K562 (cell line): ENCODE results near the gene SLC5A10. TPM values are rescaled to one million over a fixed set of nuclear protein-coding genes. Genes with fewer than 3 reads are reported as not detected.

Experiments
- ATAC-seq: fragments of 200-7000 bp; cut with Tn5 transposase; 3 replicates; pipeline ENCODE4 v1.9.1; 2020; ENCODE audit warnings: moderate library complexity
- BruUV-seq: library from RNA; stranded (reverse); fragments of 400-500 nt; replicated peaks from 2 replicates; lab custom pipeline; 2021; lab: Mats Ljungman, UMichigan
- CTCF ChIA-PET: fragments of 300-600 bp; formaldehyde crosslinking; extraction: SDS; loops from one replicate; lab custom pipeline; 2021; ENCODE audit warnings: low intra/inter-chr PET ratio; lab: Yijun Ruan, JAX
- POLR2A ChIA-PET: fragments of 300-600, 350-650 bp; sonication (Branson Sonifier 250); formaldehyde crosslinking; extraction: SDS; loops from one replicate; lab custom pipeline; 2021; ENCODE audit warnings: antibody characterized with exemption, inconsistent platforms; lab: Yijun Ruan, JAX
- DNase-seq, 4 experiments: peaks; one replicate each; pipeline versions ENCODE4 v3.0.0 to v3.0.0-alpha.2; 2011 to 2018; ENCODE audit warnings: low spot score in 3 of 4, mixed read lengths in 3 of 4; ENCODE audit errors: extremely low read depth in 1 of 4
- FAIRE-seq: peaks from 2 replicates; lab custom pipeline; 2011; peaks lifted over from hg19 to GRCh38; lab: Jason Lieb, UNC
- H2AFZ ChIP-seq: 2 replicates; pipeline ENCODE4 v1.6.0; 2011; ENCODE audit warnings: low read depth, low read length, control low read depth, inconsistent platforms
- H3K27ac ChIP-seq: fragments of 200-600 bp; 3 replicates; pipeline ENCODE4 v1.8.0; 2011; ENCODE audit warnings: low read depth, mild to moderate bottlenecking, control low read depth, inconsistent platforms, low read length, moderate library complexity, mixed read lengths; ENCODE audit errors: extremely low read depth
- H3K27me3 ChIP-seq, 2 experiments: fragments of 300-600 bp in 1 of 2; 2 replicates in 1 of 2; 3 replicates in 1 of 2; pipeline versions ENCODE4 v1.6.0 to v1.8.0; 2011; ENCODE audit warnings: inconsistent platforms in 2 of 2, low read length in 2 of 2, mild to moderate bottlenecking in 1 of 2, mixed read lengths in 1 of 2, moderate library complexity in 1 of 2; ENCODE audit not compliant: control insufficient read depth in 2 of 2, insufficient read depth in 2 of 2
- H3K36me3 ChIP-seq: fragments of 300-600 bp; 3 replicates; pipeline ENCODE4 v1.8.0; 2011; ENCODE audit warnings: mild to moderate bottlenecking, low read length, inconsistent platforms; ENCODE audit not compliant: control insufficient read depth, insufficient read depth
- H3K4me1 ChIP-seq, 2 experiments: fragments of 200-600 bp in 1 of 2; replicated peaks in 1 of 2; 2 replicates in 1 of 2; 3 replicates in 1 of 2; pipeline versions ENCODE4 v1.5.1 to v1.8.0; 2011; ENCODE audit warnings: inconsistent platforms in 2 of 2, low read length in 2 of 2, mild to moderate bottlenecking in 1 of 2, mixed read lengths in 1 of 2, moderate library complexity in 1 of 2; ENCODE audit not compliant: control insufficient read depth in 2 of 2, insufficient read depth in 2 of 2
- H3K4me2 ChIP-seq: 2 replicates; pipeline ENCODE4 v1.6.1; 2011; ENCODE audit warnings: low read length, control low read depth, inconsistent platforms, mixed read lengths; ENCODE audit not compliant: insufficient read depth
- H3K4me3 ChIP-seq: fragments of 200-600 bp; sonication (generic), shearing (Covaris generic); 2 replicates; pipeline ENCODE4 v1.5.1; 2016; ENCODE audit warnings: control low read depth, inconsistent platforms
- H3K79me2 ChIP-seq: fragments of 200-600 bp; 3 replicates; pipeline ENCODE4 v1.8.0; 2011; ENCODE audit warnings: low read length, inconsistent platforms; ENCODE audit not compliant: control insufficient read depth, insufficient read depth
- H3K9ac ChIP-seq, 2 experiments: 2 replicates each; pipeline versions ENCODE4 v1.6.0 to v1.6.1; 2011; ENCODE audit warnings: low read depth in 2 of 2, low read length in 2 of 2, control low read depth in 1 of 2, inconsistent platforms in 1 of 2, mild to moderate bottlenecking in 1 of 2, mixed read lengths in 1 of 2; ENCODE audit not compliant: insufficient read depth in 1 of 2
- H3K9me1 ChIP-seq: one replicate; pipeline ENCODE4 v1.6.0; 2011; ENCODE audit warnings: inconsistent platforms, mild to moderate bottlenecking, low read length, moderate library complexity; ENCODE audit not compliant: control insufficient read depth, insufficient read depth
- H3K9me3 ChIP-seq: replicated peaks from 2 replicates; pipeline ENCODE4 v1.5.1; 2011; ENCODE audit warnings: low read depth, low read length, inconsistent platforms; ENCODE audit not compliant: control insufficient read depth, insufficient read depth
- H4K20me1 ChIP-seq: replicated peaks from 2 replicates; pipeline ENCODE4 v1.6.1; 2011; ENCODE audit warnings: low read length, inconsistent platforms, mixed read lengths; ENCODE audit not compliant: control insufficient read depth, insufficient read depth
- CTBP1 ChIP-seq: fragments of 450-650 bp; IDR thresholded peaks from 2 replicates; pipeline ENCODE4 v1.6.1; 2016; ENCODE audit warnings: borderline replicate concordance
- KDM2B ChIP-seq: fragments of 250-450 bp; sonication (Bioruptor Pico); IDR thresholded peaks from 2 replicates; pipeline ENCODE4 v1.8.0; 2021; ENCODE audit warnings: mild to moderate bottlenecking, moderate library complexity
- SREBF1 ChIP-seq: fragments of 150-350 bp; IDR thresholded peaks from 2 replicates; pipeline ENCODE4 v1.6.1; 2014; ENCODE audit warnings: antibody characterized with exemption, low read depth, low read length, borderline replicate concordance
- ZFPM2 ChIP-seq: fragments of 250-450 bp; sonication (Bioruptor Pico); IDR thresholded peaks from 2 replicates; pipeline ENCODE4 v1.5.1; 2022; ENCODE audit warnings: mild to moderate bottlenecking
- ZNF24 ChIP-seq: fragments of 450-650 bp; IDR thresholded peaks from 2 replicates; pipeline ENCODE4 v1.6.1; 2016
- ZNF518B ChIP-seq: fragments of 250-450 bp; sonication (Bioruptor Pico); IDR thresholded peaks from 2 replicates; pipeline ENCODE4 v1.5.0; 2021; ENCODE audit warnings: mild to moderate bottlenecking, moderate library complexity
- WGBS: fragments of 100-300 bp; shearing (Covaris generic); methylation state at CpG from one replicate; pipeline ENCODE4 v1.1.6; 2016; ENCODE audit warnings: low coverage, mixed read lengths; ENCODE audit not compliant: insufficient coverage; ENCODE audit errors: missing lambda C conversion rate; 5-methylcytosine and 5-hydroxymethylcytosine counted together
- in situ Hi-C: fragments of 300-500 bp; cut with MboI; formaldehyde crosslinking; loops from 4 replicates; pipeline ENCODE4 v1.15.0; 2018; ENCODE audit warnings: inconsistent platforms, mixed read lengths
- intact Hi-C: fragments of 100-400 bp; cut with micrococcal nuclease; formaldehyde crosslinking; loops from 2 replicates; pipeline ENCODE4 v1.14.2; 2022
- polyA plus RNA-seq, 8 experiments: library from polyadenylated mRNA; depleted of rRNA in 4 of 8; stranded (reverse) in 5 of 8; unstranded in 3 of 8; fragments of >200 nt; fragmentation: Nextera tagmentation in 2 of 8; fragmentation: Illumina TruSeq in 1 of 8; extraction: Ambion mirVana in 2 of 8; extraction: Trizol in 1 of 8; gene quantifications; 2 replicates each; pipeline versions ENCODE4 v1.2.1 to v1.2.3, GENCODE V29; 2011 to 2014; ENCODE audit warnings: inconsistent platforms in 1 of 8, missing spikeins in 1 of 8
- total RNA-seq, 7 experiments: library from RNA; depleted of rRNA in 6 of 7; stranded (reverse); fragments of >200 nt in 6 of 7; fragmentation: Illumina TruSeq in 2 of 7; extraction: Trizol in 2 of 7; gene quantifications; 2 replicates each; pipeline versions ENCODE4 v1.2.1 to v1.2.3, GENCODE V29; 2011 to 2021; ENCODE audit warnings: low replicate concordance in 1 of 7

SLC5A10 gene
- total and polyA plus RNA-seq, 9 of the 15 experiments (the other 6 are each of a cell fraction or from before 2014, with no cell fraction given) = 0.03 to 0.09 (median 0.03) TPM; not detected in 5

GRCh38 chr17:18975597-18975996, 23.6 kb downstream of the SLC5A10 start:
- DNase-seq = no peak
- intact Hi-C loops = no loop called here
- in situ Hi-C loops = loop anchor here (5.0 kb wide), 1 partner anchor 42 kb away; no protein-coding TSS in a partner anchor
- POLR2A ChIA-PET = interaction anchor here (0.5 to 0.6 kb wide), 3 partner anchors 9 to 26 kb away, joined by 3 to 5 read pairs (median 3); no protein-coding TSS in a partner anchor
- 93% methylated on average over 11 of the region's 13 CpGs for WGBS
- Histone ChIP-seq H3K4me2 (no peak overlapping the region), H3K4me1 (peaks cover 0 to 29% of the 10 kb centered on the region in 2 experiments; a peak in 3 of 5 replicates), H3K9me3 (no peaks in the 10 kb centered on the region), H3K4me3 (no peak overlapping the region), H3K27ac (no peak overlapping the region), H3K9me1 (no peaks in the 10 kb centered on the region), H3K36me3 (peaks cover 46% of the 10 kb centered on the region; the same call in 1 of the 3 replicates), H2AFZ (no peak overlapping the region), H3K9ac (no peak overlapping the region), H3K27me3 (no peaks in the 10 kb centered on the region), H4K20me1 (no peaks in the 10 kb centered on the region), H3K79me2 (no peaks in the 10 kb centered on the region)
- TF ChIP-seq ZFPM2 (CRISPR knock-in tag) (no peak), SREBF1 (no peak), CTBP1 (no peak), ZNF24 (no peak), KDM2B (CRISPR knock-in tag) (no peak), ZNF518B (CRISPR knock-in tag) (no peak)
- FAIRE-seq = no peak
- BruUV-seq = no TSS peak
- ATAC-seq = no peak
- CTCF ChIA-PET = no interaction called here
